Thoracic aorta (tissue), 2 donors: Measurements from ENCODE around the gene GFAP. TPM values are rescaled to one million over a fixed set of nuclear protein-coding genes. Genes with fewer than 3 reads are reported as not detected.

ENCODE experiments used
- ATAC-seq: fragments of 150-250 bp; one replicate; pipeline ENCODE4 v1.8.0; 2017; ENCODE audit warnings: low read depth; ENCODE audit not compliant: insufficient number of reproducible peaks, low FRiP score
- DNase-seq: peaks from one replicate; pipeline ENCODE4 v3.0.0-alpha.2; 2020; ENCODE audit warnings: low spot score
- H3K27ac ChIP-seq, 2 donors: fragments of 200-600 bp; sonication (generic); 1 replicate in 1 of 2; 2 replicates in 1 of 2; pipeline ENCODE4 v1.5.1; 2016; ENCODE audit warnings: mild to moderate bottlenecking in 2 of 2, moderate library complexity in 2 of 2
- H3K27me3 ChIP-seq: fragments of 200-600 bp; sonication (generic); replicated peaks from 2 replicates; pipeline ENCODE4 v1.6.0; 2016; ENCODE audit warnings: mild to moderate bottlenecking; ENCODE audit not compliant: insufficient read depth
- H3K36me3 ChIP-seq: fragments of 200-600 bp; sonication (generic); one replicate; pipeline ENCODE4 v1.5.1; 2016
- H3K4me1 ChIP-seq, 2 donors: fragments of 200-600 bp; sonication (generic); 1 replicate in 1 of 2; 2 replicates in 1 of 2; pipeline versions ENCODE4 v1.5.1 to v1.6.0; 2016; ENCODE audit warnings: low read depth in 2 of 2, mild to moderate bottlenecking in 1 of 2; ENCODE audit not compliant: control insufficient read depth in 1 of 2
- H3K4me3 ChIP-seq: fragments of 200-600 bp; sonication (generic); 2 replicates; pipeline ENCODE4 v1.5.1; 2016; ENCODE audit warnings: mild to moderate bottlenecking
- H3K9me3 ChIP-seq: fragments of 200-600 bp; sonication (generic); 2 replicates; pipeline ENCODE4 v1.5.1; 2016
- total RNA-seq, 2 donors: library from RNA; depleted of rRNA; stranded (reverse); fragments of >200 nt; gene quantifications; one replicate each; pipeline versions ENCODE4 v1.1.0 to v1.2.3, GENCODE V29; 2016
- TF ChIP-seq, protein P1 (sequence below): fragments of 200-600 bp; sonication (generic); IDR thresholded peaks from one replicate; pipeline ENCODE4 v1.5.1; 2019; ENCODE audit warnings: antibody characterized with exemption

GFAP gene
- total RNA-seq, 2 donors from 2014 or later = 14.6 TPM; not detected in 1

DNA sequence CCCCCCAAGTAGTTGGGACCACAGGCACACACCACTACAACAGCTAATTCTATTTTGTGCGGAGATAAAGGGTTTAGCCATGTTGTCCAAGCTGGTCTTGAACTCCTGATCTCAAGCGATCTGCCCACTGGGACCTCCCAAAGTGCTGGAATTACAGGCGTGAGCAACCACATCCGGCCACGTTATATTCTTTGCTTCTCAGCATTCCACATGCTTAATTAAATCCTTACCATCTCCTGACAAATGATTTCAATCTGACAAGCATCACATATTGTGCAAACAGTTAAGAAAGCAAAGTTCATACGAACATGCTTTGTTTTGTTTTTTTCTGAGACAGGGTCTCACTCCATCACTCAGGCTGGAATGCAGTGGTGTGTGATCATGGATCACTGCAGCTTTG lies 49.4 kb downstream of the GFAP start:
- H3K36me3 ChIP-seq = peaks cover 61% of the 10 kb centered on the region
- no peak for ATAC-seq
- no peak overlapping the region for H3K27ac ChIP-seq
- no peaks in the 10 kb centered on the region for H3K27me3 ChIP-seq
- TF ChIP-seq, protein P1, sequence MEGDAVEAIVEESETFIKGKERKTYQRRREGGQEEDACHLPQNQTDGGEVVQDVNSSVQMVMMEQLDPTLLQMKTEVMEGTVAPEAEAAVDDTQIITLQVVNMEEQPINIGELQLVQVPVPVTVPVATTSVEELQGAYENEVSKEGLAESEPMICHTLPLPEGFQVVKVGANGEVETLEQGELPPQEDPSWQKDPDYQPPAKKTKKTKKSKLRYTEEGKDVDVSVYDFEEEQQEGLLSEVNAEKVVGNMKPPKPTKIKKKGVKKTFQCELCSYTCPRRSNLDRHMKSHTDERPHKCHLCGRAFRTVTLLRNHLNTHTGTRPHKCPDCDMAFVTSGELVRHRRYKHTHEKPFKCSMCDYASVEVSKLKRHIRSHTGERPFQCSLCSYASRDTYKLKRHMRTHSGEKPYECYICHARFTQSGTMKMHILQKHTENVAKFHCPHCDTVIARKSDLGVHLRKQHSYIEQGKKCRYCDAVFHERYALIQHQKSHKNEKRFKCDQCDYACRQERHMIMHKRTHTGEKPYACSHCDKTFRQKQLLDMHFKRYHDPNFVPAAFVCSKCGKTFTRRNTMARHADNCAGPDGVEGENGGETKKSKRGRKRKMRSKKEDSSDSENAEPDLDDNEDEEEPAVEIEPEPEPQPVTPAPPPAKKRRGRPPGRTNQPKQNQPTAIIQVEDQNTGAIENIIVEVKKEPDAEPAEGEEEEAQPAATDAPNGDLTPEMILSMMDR = no peak
- H3K4me1 ChIP-seq = no peaks in the 10 kb centered on the region
- no peaks in the 10 kb centered on the region for H3K9me3 ChIP-seq
- H3K4me3 ChIP-seq = no peak overlapping the region
- DNase-seq = no peak

DNA sequence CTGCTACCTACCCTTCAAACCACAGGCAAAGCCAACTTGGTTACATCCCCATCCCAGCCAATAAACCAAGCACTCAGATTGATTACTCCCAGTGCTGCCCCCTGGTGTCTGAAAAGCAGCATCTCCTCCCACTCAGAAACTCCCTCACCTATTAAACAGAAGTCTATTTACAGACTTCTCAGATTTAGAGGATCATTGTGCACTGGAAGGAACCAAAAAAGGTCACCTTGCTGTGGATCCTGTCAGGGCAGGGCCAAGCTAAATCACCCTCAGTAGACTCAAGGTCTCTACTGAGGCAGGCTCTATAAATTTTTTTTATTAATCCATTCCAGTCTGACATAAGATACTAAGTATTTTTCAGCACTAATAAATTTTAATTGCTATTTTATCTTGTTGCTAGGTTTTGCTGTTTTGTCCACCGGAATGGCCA lies 50.1 kb downstream of the GFAP start:
- Histone ChIP-seq H3K27ac (no peak overlapping the region), H3K9me3 (no peaks in the 10 kb centered on the region), H3K4me1 (no peaks in the 10 kb centered on the region), H3K4me3 (no peak overlapping the region), H3K36me3 (peaks cover 61% of the 10 kb centered on the region), H3K27me3 (no peaks in the 10 kb centered on the region)
- TF ChIP-seq, protein P1 = peak; percentile 87
- no peak for ATAC-seq
- peak; percentile 7 for DNase-seq

DNA sequence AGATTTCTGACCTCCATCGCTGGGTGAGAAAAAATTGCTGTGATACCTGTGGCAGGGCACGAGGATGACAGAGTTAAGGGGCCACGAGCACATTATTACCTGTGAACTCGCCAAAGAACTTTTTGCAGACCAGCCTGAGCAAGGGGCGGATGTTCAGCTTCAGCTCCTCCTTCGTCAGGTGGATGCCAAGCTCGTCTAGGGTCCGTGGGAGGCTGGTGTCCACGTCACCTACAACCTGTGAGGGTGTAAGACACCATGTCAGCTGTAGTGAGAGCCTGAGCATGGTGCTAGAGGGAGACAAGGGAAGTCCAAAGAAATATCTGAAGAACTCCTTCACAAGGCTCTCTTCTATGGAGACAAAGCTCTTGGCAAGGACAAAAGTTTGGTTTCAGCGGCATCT lies 50.5 kb downstream of the GFAP start:
- peaks cover 60% of the 10 kb centered on the region for H3K36me3 ChIP-seq
- H3K9me3 ChIP-seq = no peaks in the 10 kb centered on the region
- TF ChIP-seq, protein P1 = no peak
- ATAC-seq = no peak
- no peaks in the 10 kb centered on the region for H3K4me1 ChIP-seq
- no peak overlapping the region for H3K27ac ChIP-seq
- no peaks in the 10 kb centered on the region for H3K27me3 ChIP-seq
- H3K4me3 ChIP-seq = no peak overlapping the region
- DNase-seq = no peak

DNA sequence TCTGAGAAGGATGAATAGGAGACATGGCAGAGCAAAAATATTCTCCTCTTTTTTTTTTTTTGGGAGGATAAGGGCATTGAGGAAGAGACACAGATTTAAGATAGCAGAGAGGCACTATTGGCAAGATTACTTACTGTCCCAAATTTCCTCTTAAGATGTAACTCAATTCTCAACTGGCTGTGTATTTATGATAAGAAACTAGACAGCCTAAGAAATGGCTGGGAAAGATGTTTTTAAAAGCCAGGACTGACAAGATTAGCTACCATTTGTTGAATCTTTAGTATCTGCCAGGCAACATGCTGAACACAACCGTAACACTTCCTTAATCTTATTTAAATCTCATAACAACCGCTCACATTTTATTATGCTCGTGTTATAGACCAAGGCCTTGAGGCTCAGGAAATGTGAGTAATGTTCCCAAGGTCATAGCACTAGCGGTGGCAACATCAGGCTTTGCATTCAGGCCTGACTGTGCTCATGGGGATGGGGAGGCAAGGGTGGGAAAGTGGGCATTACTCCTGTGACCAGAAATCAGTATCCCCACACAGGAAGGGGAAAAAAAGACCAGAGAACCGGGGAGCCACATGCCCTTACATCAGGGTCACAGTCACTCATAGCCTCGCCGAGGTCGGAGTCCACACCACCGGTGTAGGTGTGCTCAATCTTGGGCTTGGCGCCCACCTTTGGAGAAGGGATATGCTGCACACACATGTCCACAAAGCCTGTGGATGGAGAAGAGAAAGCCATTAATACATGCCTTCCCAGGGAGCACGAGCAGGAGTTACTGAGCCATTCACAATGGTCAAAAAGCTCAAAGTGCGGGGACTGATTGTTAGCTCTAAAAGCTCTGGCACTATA lies 52.0 kb downstream of the GFAP start:
- Histone ChIP-seq H3K9me3 (no peaks in the 10 kb centered on the region), H3K27me3 (no peaks in the 10 kb centered on the region), H3K36me3 (peaks cover 63% of the 10 kb centered on the region), H3K4me1 (no peaks in the 10 kb centered on the region), H3K27ac (no peak overlapping the region), H3K4me3 (no peak overlapping the region)
- TF ChIP-seq, protein P1 = no peak
- DNase-seq (no peak), ATAC-seq (no peak)

DNA sequence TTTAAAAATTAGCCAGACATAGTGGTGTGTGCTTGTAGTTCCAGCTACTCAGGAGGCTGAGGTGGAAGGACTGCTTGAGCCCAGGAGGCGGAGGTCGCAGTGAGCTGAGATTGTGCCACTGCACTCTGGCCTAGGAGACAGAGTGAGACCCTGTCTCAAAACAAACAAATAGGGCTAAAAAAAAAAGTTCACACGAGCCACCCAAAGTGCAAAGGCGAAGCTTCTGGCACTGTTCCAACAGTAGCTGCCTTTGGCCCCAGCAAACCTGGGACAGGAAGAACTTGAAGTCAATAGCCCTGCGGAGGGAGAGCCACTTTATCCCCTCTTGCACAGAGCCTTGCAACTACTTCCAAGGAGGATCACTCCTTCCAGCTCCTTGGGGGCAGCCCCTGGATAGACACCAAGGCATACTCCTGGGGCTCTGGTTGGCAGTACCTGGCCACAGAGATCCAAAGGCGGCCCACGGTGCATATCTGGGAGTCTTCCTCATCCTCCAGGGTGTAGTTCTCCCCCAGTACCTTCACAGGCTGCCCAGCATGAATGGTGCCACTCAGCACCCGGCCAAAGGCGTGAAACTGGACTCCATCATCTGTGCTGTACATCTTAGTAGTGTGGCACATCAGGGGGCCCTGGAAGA lies 52.9 kb downstream of the GFAP start:
- Histone ChIP-seq H3K4me1 (no peaks in the 10 kb centered on the region), H3K27me3 (no peaks in the 10 kb centered on the region), H3K36me3 (peaks cover 61% of the 10 kb centered on the region), H3K27ac (no peak overlapping the region), H3K9me3 (no peaks in the 10 kb centered on the region), H3K4me3 (no peak overlapping the region)
- TF ChIP-seq, protein P1 = no peak
- DNase-seq (no peak), ATAC-seq (no peak)
